ENCODE measurements around the gene RXRA. TPM values are rescaled to one million over a fixed set of nuclear protein-coding genes. Genes with fewer than 3 reads are reported as not detected.

Gene RXRA
- total and polyA plus RNA-seq, 10 of the 15 experiments (the other 5 are each of a cell fraction or from before 2014, with no cell fraction given), result 0.89 to 36.8 (median 11.1) TPM

GRCh38 chr9:134331186-134332025 is 5.2 kb downstream of the RXRA start:
- ATAC-seq (no peak), DNase-seq (ENCODE audit: low read depth, low spot score) (no peak), FAIRE-seq (no peak)
- ChIA-PET RAD21 (ENCODE audit: unreplicated experiment) (no interaction called here), SMC1A (ENCODE audit: uncharacterized antibody, unreplicated experiment) (no interaction called here), CTCF (no interaction called here), POLR2A (no interaction called here)
- no peak overlapping the region for H3K27ac ChIP-seq (ENCODE audit: control insufficient read depth, insufficient read depth)
- intact Hi-C loops (cut with micrococcal nuclease; ENCODE audit: unreplicated experiment) (no loop called here), in situ Hi-C loops (cut with MboI) (no loop called here)
- H3K36me3 ChIP-seq (ENCODE audit: control insufficient read depth in 2 of 2, insufficient read depth in 2 of 2, low read length in 1 of 2), result no peaks in the 10 kb centered on the region; a peak in 1 of 4 replicates
- no peaks in the 10 kb centered on the region for H3K79me2 ChIP-seq (ENCODE audit: control insufficient read depth, insufficient read depth, low read length)
- H4K20me1 ChIP-seq (ENCODE audit: control insufficient read depth, insufficient read depth), result no peaks in the 10 kb centered on the region
- no peak overlapping the region for H3K4me3 ChIP-seq
- H2AFZ ChIP-seq (ENCODE audit: control insufficient read depth, low read depth, low read length), result no peak overlapping the region
- peaks cover 2 to 12% of the 10 kb centered on the region in 2 experiments for H3K27me3 ChIP-seq (replicated peaks in 1 of 2; ENCODE audit: control insufficient read depth in 2 of 2, insufficient read depth in 2 of 2, low read length in 1 of 2)
- TF ChIP-seq STAT1 (conservative IDR thresholded peaks at IDR 0.05) (no peak), IRF4 (IDR thresholded peaks at IDR 0.05; ENCODE audit: low read depth, low read length) (no peak), BMI1 (IDR thresholded peaks at IDR 0.05; ENCODE audit: borderline replicate concordance) (no peak), CBX3 (IDR thresholded peaks at IDR 0.05; ENCODE audit: borderline replicate concordance, low read depth) (no peak), E4F1 (IDR thresholded peaks at IDR 0.05; ENCODE audit: borderline replicate concordance, partially characterized antibody) (no peak), POLR2AphosphoS2 (IDR thresholded peaks at IDR 0.05; ENCODE audit: low read depth, low read length) (no peak), NR2C1 (IDR thresholded peaks at IDR 0.05) (no peak), BACH1 (IDR thresholded peaks at IDR 0.05; ENCODE audit: borderline replicate concordance) (no peak), MYB (IDR thresholded peaks at IDR 0.05; ENCODE audit: borderline replicate concordance, low read depth, low read length) (no peak)
- TF ChIP-seq, protein P1, sequence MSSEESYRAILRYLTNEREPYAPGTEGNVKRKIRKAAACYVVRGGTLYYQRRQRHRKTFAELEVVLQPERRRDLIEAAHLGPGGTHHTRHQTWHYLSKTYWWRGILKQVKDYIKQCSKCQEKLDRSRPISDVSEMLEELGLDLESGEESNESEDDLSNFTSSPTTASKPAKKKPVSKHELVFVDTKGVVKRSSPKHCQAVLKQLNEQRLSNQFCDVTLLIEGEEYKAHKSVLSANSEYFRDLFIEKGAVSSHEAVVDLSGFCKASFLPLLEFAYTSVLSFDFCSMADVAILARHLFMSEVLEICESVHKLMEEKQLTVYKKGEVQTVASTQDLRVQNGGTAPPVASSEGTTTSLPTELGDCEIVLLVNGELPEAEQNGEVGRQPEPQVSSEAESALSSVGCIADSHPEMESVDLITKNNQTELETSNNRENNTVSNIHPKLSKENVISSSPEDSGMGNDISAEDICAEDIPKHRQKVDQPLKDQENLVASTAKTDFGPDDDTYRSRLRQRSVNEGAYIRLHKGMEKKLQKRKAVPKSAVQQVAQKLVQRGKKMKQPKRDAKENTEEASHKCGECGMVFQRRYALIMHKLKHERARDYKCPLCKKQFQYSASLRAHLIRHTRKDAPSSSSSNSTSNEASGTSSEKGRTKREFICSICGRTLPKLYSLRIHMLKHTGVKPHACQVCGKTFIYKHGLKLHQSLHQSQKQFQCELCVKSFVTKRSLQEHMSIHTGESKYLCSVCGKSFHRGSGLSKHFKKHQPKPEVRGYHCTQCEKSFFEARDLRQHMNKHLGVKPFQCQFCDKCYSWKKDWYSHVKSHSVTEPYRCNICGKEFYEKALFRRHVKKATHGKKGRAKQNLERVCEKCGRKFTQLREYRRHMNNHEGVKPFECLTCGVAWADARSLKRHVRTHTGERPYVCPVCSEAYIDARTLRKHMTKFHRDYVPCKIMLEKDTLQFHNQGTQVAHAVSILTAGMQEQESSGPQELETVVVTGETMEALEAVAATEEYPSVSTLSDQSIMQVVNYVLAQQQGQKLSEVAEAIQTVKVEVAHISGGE (CRISPR knock-in tag; IDR thresholded peaks at IDR 0.05), result no peak
- TF ChIP-seq, protein P2, sequence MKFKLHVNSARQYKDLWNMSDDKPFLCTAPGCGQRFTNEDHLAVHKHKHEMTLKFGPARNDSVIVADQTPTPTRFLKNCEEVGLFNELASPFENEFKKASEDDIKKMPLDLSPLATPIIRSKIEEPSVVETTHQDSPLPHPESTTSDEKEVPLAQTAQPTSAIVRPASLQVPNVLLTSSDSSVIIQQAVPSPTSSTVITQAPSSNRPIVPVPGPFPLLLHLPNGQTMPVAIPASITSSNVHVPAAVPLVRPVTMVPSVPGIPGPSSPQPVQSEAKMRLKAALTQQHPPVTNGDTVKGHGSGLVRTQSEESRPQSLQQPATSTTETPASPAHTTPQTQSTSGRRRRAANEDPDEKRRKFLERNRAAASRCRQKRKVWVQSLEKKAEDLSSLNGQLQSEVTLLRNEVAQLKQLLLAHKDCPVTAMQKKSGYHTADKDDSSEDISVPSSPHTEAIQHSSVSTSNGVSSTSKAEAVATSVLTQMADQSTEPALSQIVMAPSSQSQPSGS (IDR thresholded peaks at IDR 0.05; ENCODE audit: low read length), result no peak
- TF ChIP-seq, protein P3, sequence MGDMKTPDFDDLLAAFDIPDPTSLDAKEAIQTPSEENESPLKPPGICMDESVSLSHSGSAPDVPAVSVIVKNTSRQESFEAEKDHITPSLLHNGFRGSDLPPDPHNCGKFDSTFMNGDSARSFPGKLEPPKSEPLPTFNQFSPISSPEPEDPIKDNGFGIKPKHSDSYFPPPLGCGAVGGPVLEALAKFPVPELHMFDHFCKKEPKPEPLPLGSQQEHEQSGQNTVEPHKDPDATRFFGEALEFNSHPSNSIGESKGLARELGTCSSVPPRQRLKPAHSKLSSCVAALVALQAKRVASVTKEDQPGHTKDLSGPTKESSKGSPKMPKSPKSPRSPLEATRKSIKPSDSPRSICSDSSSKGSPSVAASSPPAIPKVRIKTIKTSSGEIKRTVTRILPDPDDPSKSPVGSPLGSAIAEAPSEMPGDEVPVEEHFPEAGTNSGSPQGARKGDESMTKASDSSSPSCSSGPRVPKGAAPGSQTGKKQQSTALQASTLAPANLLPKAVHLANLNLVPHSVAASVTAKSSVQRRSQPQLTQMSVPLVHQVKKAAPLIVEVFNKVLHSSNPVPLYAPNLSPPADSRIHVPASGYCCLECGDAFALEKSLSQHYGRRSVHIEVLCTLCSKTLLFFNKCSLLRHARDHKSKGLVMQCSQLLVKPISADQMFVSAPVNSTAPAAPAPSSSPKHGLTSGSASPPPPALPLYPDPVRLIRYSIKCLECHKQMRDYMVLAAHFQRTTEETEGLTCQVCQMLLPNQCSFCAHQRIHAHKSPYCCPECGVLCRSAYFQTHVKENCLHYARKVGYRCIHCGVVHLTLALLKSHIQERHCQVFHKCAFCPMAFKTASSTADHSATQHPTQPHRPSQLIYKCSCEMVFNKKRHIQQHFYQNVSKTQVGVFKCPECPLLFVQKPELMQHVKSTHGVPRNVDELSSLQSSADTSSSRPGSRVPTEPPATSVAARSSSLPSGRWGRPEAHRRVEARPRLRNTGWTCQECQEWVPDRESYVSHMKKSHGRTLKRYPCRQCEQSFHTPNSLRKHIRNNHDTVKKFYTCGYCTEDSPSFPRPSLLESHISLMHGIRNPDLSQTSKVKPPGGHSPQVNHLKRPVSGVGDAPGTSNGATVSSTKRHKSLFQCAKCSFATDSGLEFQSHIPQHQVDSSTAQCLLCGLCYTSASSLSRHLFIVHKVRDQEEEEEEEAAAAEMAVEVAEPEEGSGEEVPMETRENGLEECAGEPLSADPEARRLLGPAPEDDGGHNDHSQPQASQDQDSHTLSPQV (IDR thresholded peaks at IDR 0.05), result no peak
- H3K4me2 ChIP-seq (ENCODE audit: control insufficient read depth, insufficient read depth), result no peak overlapping the region
- BruUV-seq (replicated peaks), result no TSS peak
- 51% methylated on average over 30 of the region's 30 CpGs for WGBS (ENCODE audit: insufficient coverage, insufficient replicate concordance, low lambda C conversion rate, missing lambda C conversion rate)
- H3K4me1 ChIP-seq (ENCODE audit: control insufficient read depth, insufficient read depth, low read length), result no peaks in the 10 kb centered on the region
- no peaks in the 10 kb centered on the region for H3K9me3 ChIP-seq (replicated peaks; ENCODE audit: control insufficient read depth, insufficient read depth, low read length)
- H3K9ac ChIP-seq (ENCODE audit: control insufficient read depth, insufficient read depth, low read length), result no peak overlapping the region

Measured in GM12878 (cell line).